Kidney epithelial cell (primary cell): ENCODE results near the gene MEGF11. TPM values are rescaled to one million over a fixed set of nuclear protein-coding genes. Genes with fewer than 3 reads are reported as not detected.

Experiments used
- DNase-seq: peaks from one replicate; pipeline ENCODE4 v3.0.0-alpha.2; 2010; ENCODE audit warnings: low read depth
- H3K27me3 ChIP-seq: 2 replicates; pipeline ENCODE4 v1.6.0; 2011; ENCODE audit warnings: low read length; ENCODE audit not compliant: control insufficient read depth, insufficient read depth
- H3K36me3 ChIP-seq: 2 replicates; pipeline ENCODE4 v1.5.1; 2011; ENCODE audit warnings: low read length; ENCODE audit not compliant: control insufficient read depth, insufficient read depth
- H3K4me3 ChIP-seq: 2 replicates; pipeline ENCODE4 v1.5.1; 2011; ENCODE audit warnings: low read depth, mild to moderate bottlenecking, control low read depth, low read length
- CTCF ChIP-seq: IDR thresholded peaks from 2 replicates; pipeline ENCODE4 v1.5.1; 2011; ENCODE audit warnings: mild to moderate bottlenecking, moderate library complexity, low read length, control low read depth, inconsistent platforms; ENCODE audit not compliant: insufficient read depth, poor library complexity, severe bottlenecking
- total RNA-seq: library from RNA; depleted of rRNA; stranded (reverse); fragments of >200 nt; gene quantifications from 2 replicates; pipeline ENCODE4 v1.2.3, GENCODE V29; 2015

Gene MEGF11
- total RNA-seq, 1 donor from 2014 or later = 0.63 TPM

- Histone ChIP-seq H3K4me3 (no peak overlapping the region), H3K36me3 (no peaks in the 10 kb centered on the region), H3K27me3 (peaks cover 21% of the 10 kb centered on the region)
- no peak for TF ChIP-seq CTCF
- no peak for DNase-seq
Observed at GRCh38 chr15:66171841-66172240, 81.7 kb downstream of the MEGF11 start.

GRCh38 chr15:66170716-66171115 is 82.8 kb downstream of the MEGF11 start:
- no peak for TF ChIP-seq CTCF

GRCh38 chr15:66170042-66170441 is 83.5 kb downstream of the MEGF11 start:
- no peak for TF ChIP-seq CTCF
- no peak for DNase-seq
- no peaks in the 10 kb centered on the region for H3K36me3 ChIP-seq
- peaks cover 26% of the 10 kb centered on the region for H3K27me3 ChIP-seq
- no peak overlapping the region for H3K4me3 ChIP-seq

More at GRCh38 chr15:66170716-66171115, 82.8 kb downstream of the MEGF11 start:
- DNase-seq = no peak
- Histone ChIP-seq H3K4me3 (no peak overlapping the region), H3K36me3 (no peaks in the 10 kb centered on the region), H3K27me3 (peaks cover 24% of the 10 kb centered on the region)

- Histone ChIP-seq H3K36me3 (no peaks in the 10 kb centered on the region), H3K27me3 (peaks cover 26% of the 10 kb centered on the region), H3K4me3 (no peak overlapping the region)
- no peak for TF ChIP-seq CTCF
- DNase-seq = no peak
Observed at GRCh38 chr15:66169625-66170024, 83.9 kb downstream of the MEGF11 start.

- Histone ChIP-seq H3K36me3 (no peaks in the 10 kb centered on the region), H3K4me3 (no peak overlapping the region), H3K27me3 (peaks cover 20% of the 10 kb centered on the region)
- no peak for DNase-seq
- no peak for TF ChIP-seq CTCF
Observed at GRCh38 chr15:66169023-66169422, 84.5 kb downstream of the MEGF11 start.

- H3K36me3 ChIP-seq = no peaks in the 10 kb centered on the region
- TF ChIP-seq CTCF = no peak
- H3K4me3 ChIP-seq = no peak overlapping the region
- DNase-seq = no peak
- peaks cover 18% of the 10 kb centered on the region for H3K27me3 ChIP-seq
Observed at GRCh38 chr15:66167854-66168253, 85.7 kb downstream of the MEGF11 start.
